HepG2 (cell line): Measurements from ENCODE around the gene REPIN1. TPM values are rescaled to one million over a fixed set of nuclear protein-coding genes. Genes with fewer than 3 reads are reported as not detected.
A peak's percentile ranks its signal among the peaks of the same experiment; 100 is the strongest.

ENCODE experiments used
- AHDC1 ChIP-seq: sonication (generic); formaldehyde crosslinking; IDR thresholded peaks from 2 replicates; pipeline ENCODE4 v1.5.1; 2020; ENCODE audit warnings: mild to moderate bottlenecking, missing genetic modification reagents, borderline replicate concordance
- CREB3 ChIP-seq: sonication (generic); formaldehyde crosslinking; IDR thresholded peaks from 2 replicates; pipeline ENCODE4 v1.5.0; 2020; ENCODE audit warnings: missing genetic modification reagents
- EHMT2 ChIP-seq: fragments of 200-600 bp; sonication (generic); IDR thresholded peaks from 2 replicates; pipeline ENCODE4 v1.7.0; 2017; ENCODE audit warnings: antibody characterized with exemption, low read depth, low read length, borderline replicate concordance
- GZF1 ChIP-seq: sonication (generic); formaldehyde crosslinking; IDR thresholded peaks from 2 replicates; pipeline ENCODE4 v1.5.1; 2020; ENCODE audit warnings: mild to moderate bottlenecking, missing genetic modification reagents
- HIVEP1 ChIP-seq: sonication (generic); formaldehyde crosslinking; IDR thresholded peaks from 2 replicates; pipeline ENCODE4 v1.4.0; 2020; ENCODE audit warnings: mild to moderate bottlenecking, missing genetic modification reagents
- MXI1 ChIP-seq: IDR thresholded peaks from 3 replicates; pipeline ENCODE4 v1.6.1; 2012; ENCODE audit warnings: low read depth, low read length, inconsistent platforms, borderline replicate concordance
- PHF20 ChIP-seq: sonication (generic); formaldehyde crosslinking; IDR thresholded peaks from 2 replicates; pipeline ENCODE4 v1.5.0; 2020; ENCODE audit warnings: mild to moderate bottlenecking, missing genetic modification reagents
- POLR2A ChIP-seq, 2 experiments: IDR thresholded peaks; 2 replicates each; pipeline ENCODE4 v1.6.1; 2011; ENCODE audit warnings: low read depth in 2 of 2, low read length in 2 of 2, mild to moderate bottlenecking in 1 of 2, moderate library complexity in 1 of 2; ENCODE audit not compliant: insufficient read depth in 1 of 2
- RFXAP ChIP-seq: sonication (generic); formaldehyde crosslinking; IDR thresholded peaks from 2 replicates; pipeline ENCODE4 v1.4.0; 2020; ENCODE audit warnings: missing genetic modification reagents, borderline replicate concordance
- SKI ChIP-seq: fragments of 450-650 bp; IDR thresholded peaks from one replicate; pipeline ENCODE4 v1.6.1; 2018; ENCODE audit warnings: mild to moderate bottlenecking; ENCODE audit not compliant: partially characterized antibody
- TAF1 ChIP-seq: sonication (generic); formaldehyde crosslinking; IDR thresholded peaks from 2 replicates; pipeline ENCODE4 v1.4.0; 2020; ENCODE audit warnings: missing genetic modification reagents
- TGIF2 ChIP-seq: IDR thresholded peaks from 2 replicates; pipeline ENCODE4 v1.6.1; 2016; ENCODE audit warnings: control low read depth, missing compliant biosample characterization
- ZBTB14 ChIP-seq: sonication (generic); formaldehyde crosslinking; IDR thresholded peaks from 2 replicates; pipeline ENCODE4 v1.4.0; 2020; ENCODE audit warnings: missing genetic modification reagents
- ZC3H13 ChIP-seq: sonication (generic); formaldehyde crosslinking; IDR thresholded peaks from 2 replicates; pipeline ENCODE4 v1.8.1; 2023; ENCODE audit warnings: mild to moderate bottlenecking, missing genetic modification reagents, moderate library complexity
- ZFY ChIP-seq: sonication (generic); formaldehyde crosslinking; IDR thresholded peaks from 2 replicates; pipeline ENCODE4 v1.4.0; 2020; ENCODE audit warnings: missing genetic modification reagents
- ZHX1 ChIP-seq: sonication (generic); formaldehyde crosslinking; IDR thresholded peaks from 2 replicates; pipeline ENCODE4 v1.8.1; 2022; ENCODE audit warnings: low read depth, mild to moderate bottlenecking, missing genetic modification reagents
- ZNF317 ChIP-seq: sonication (generic); formaldehyde crosslinking; IDR thresholded peaks from 2 replicates; pipeline ENCODE4 v1.5.0; 2020; ENCODE audit warnings: mild to moderate bottlenecking, missing genetic modification reagents
- ZNF335 ChIP-seq: sonication (generic); formaldehyde crosslinking; IDR thresholded peaks from 2 replicates; pipeline ENCODE4 v1.4.0; 2020; ENCODE audit warnings: missing genetic modification reagents
- polyA plus RNA-seq, 8 experiments: library from polyadenylated mRNA; depleted of rRNA in 3 of 8; stranded (reverse) in 7 of 8; unstranded in 1 of 8; fragments of >200 nt; fragmentation: Illumina TruSeq in 4 of 8; extraction: Trizol in 4 of 8; gene quantifications; 2 replicates each; pipeline versions ENCODE4 v1.2.1 to v1.2.3, GENCODE V29; 2011 to 2016; ENCODE audit warnings: low read depth in 4 of 8, missing spikeins in 1 of 8, mixed read lengths in 1 of 8; ENCODE audit not compliant: insufficient read depth in 1 of 8
- total RNA-seq, 5 experiments: library from RNA; depleted of rRNA; stranded (reverse); fragments of >200 nt; fragmentation: Illumina TruSeq; extraction: Trizol; gene quantifications; 2 replicates each; pipeline ENCODE4 v1.2.3, GENCODE V29; 2016; ENCODE audit warnings: low read depth in 1 of 5

Gene REPIN1
- total and polyA plus RNA-seq, 2 of the 13 experiments (the other 11 are each of a cell fraction or from before 2014, with no cell fraction given) = 69.9 to 108 TPM

- peak; percentile 47; the same call in 1 of the 2 replicates for TF ChIP-seq PHF20 (CRISPR knock-in tag)
- no peak for TF ChIP-seq ZHX1 (CRISPR knock-in tag)
- TF ChIP-seq TGIF2 (CRISPR knock-in tag) = peak; percentile 3; the same call in 1 of the 2 replicates
- no peak for TF ChIP-seq CREB3
- TF ChIP-seq ZFY (CRISPR knock-in tag) = peak; percentile 0
- peak; percentile 41; the same call in 1 of the 3 replicates for TF ChIP-seq MXI1
- peak in 1 of 2 experiments; percentile 89 for TF ChIP-seq POLR2A (IDR thresholded peaks at IDR 0.05; ENCODE audit: insufficient read depth in 1 of 2, low read depth in 2 of 2, low read length in 2 of 2)
- TF ChIP-seq TAF1 = peak; percentile 58; the same call in 1 of the 2 replicates
- TF ChIP-seq GZF1 = no peak
- peak; percentile 79 for TF ChIP-seq HIVEP1
- no peak for TF ChIP-seq AHDC1 (CRISPR knock-in tag)
- peak; percentile 55 for TF ChIP-seq ZBTB14 (CRISPR knock-in tag)
- no peak for TF ChIP-seq SKI
- 0 out of 2 replicates have a peak, but pooled peaks have one; percentile 22 for TF ChIP-seq ZC3H13 (CRISPR knock-in tag)
- no peak for TF ChIP-seq EHMT2
- TF ChIP-seq ZNF317 = peak; percentile 33; the same call in 1 of the 2 replicates
- TF ChIP-seq RFXAP (CRISPR knock-in tag) = 0 out of 2 replicates have a peak, but pooled peaks have one; percentile 12
- TF ChIP-seq ZNF335 (CRISPR knock-in tag) = no peak
Observed at GRCh38 chr7:150368884-150369747, 494 bp downstream of the REPIN1 start (continued).
